GM10266 (cell line): ENCODE measurements around the gene PCK1.

ENCODE experiments used
- DNase-seq: peaks from one replicate; pipeline ENCODE4 v3.0.0; 2012; ENCODE audit errors: extremely low spot score
- TF ChIP-seq, protein P1 (sequence below): IDR thresholded peaks from 2 replicates; pipeline ENCODE4 v1.5.1; 2012; ENCODE audit warnings: mild to moderate bottlenecking, low read depth; ENCODE audit not compliant: control insufficient read depth, insufficient read depth; ENCODE audit errors: missing control alignments

The PCK1 gene

GRCh38 chr20:57573242-57573641, 12.3 kb downstream of the PCK1 start:
- TF ChIP-seq, protein P1, sequence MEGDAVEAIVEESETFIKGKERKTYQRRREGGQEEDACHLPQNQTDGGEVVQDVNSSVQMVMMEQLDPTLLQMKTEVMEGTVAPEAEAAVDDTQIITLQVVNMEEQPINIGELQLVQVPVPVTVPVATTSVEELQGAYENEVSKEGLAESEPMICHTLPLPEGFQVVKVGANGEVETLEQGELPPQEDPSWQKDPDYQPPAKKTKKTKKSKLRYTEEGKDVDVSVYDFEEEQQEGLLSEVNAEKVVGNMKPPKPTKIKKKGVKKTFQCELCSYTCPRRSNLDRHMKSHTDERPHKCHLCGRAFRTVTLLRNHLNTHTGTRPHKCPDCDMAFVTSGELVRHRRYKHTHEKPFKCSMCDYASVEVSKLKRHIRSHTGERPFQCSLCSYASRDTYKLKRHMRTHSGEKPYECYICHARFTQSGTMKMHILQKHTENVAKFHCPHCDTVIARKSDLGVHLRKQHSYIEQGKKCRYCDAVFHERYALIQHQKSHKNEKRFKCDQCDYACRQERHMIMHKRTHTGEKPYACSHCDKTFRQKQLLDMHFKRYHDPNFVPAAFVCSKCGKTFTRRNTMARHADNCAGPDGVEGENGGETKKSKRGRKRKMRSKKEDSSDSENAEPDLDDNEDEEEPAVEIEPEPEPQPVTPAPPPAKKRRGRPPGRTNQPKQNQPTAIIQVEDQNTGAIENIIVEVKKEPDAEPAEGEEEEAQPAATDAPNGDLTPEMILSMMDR = no peak

DNA sequence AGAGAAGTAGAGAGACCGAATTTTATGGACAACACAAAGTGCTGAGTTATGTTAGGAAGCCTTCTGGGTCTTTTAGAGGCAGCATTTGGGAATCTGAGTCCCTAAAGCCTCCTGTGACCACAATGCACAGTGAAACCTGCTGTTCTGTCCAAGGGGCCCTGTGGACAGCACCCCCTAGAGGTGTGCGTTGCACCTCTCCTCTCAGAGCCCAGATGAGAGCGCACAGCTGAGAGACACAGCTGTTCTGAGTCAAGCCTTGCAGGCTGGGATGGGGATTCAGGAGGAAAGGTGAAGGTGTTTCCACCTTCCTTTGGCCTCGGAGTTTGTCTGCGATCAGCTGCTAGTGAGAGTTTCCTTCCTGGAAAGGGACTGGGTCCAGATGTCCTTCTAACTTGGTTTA, 13.0 kb downstream of the PCK1 start:
- DNase-seq = no peak
- TF ChIP-seq, protein P1 = no peak

More at GRCh38 chr20:57573242-57573641, 12.3 kb downstream of the PCK1 start:
- DNase-seq = no peak

DNA sequence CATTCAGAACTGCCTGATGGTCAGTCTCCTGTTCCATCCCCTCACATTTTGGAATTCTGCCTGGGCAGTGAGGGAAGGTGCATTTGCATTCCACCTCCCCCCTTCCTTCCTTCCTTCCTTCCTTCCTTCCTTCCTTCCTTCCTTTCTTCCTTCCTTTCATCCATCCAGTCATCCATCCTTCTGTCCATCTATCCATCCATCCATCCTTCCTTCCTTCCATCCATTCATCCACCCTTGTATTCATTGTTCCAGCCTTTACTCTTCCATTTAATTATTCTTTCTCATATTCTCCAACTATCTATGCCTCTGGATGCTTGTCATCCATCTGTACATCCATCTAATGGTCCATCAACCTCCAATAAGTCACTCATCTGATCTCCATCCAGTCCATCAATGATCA, 14.0 kb downstream of the PCK1 start:
- no peak for DNase-seq
- TF ChIP-seq, protein P1 = no peak

DNA sequence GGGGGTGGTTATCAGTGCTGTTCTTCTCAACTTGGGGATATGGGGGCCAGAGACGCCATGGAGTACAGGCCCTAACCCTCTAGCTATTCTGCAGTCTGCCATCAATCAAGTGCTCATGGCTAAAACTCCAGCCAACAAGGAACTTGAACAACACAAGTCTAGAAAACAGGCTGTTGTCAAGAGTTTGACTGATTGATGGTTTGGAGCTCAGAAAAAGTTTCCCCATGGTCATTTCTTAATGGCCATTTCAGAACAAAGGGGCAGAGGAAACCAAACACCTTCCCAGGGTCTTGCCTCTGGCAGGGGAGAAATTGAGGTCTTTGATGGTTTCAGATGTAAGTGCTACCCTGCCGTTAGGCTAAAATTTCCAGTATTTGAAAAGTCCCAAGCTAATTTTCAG, 15.1 kb downstream of the PCK1 start:
- no peak for DNase-seq
- TF ChIP-seq, protein P1 = no peak

GRCh38 chr20:57576617-57577550, 16.0 kb downstream of the PCK1 start:
- DNase-seq = no peak
- TF ChIP-seq, protein P1 = no peak

DNA sequence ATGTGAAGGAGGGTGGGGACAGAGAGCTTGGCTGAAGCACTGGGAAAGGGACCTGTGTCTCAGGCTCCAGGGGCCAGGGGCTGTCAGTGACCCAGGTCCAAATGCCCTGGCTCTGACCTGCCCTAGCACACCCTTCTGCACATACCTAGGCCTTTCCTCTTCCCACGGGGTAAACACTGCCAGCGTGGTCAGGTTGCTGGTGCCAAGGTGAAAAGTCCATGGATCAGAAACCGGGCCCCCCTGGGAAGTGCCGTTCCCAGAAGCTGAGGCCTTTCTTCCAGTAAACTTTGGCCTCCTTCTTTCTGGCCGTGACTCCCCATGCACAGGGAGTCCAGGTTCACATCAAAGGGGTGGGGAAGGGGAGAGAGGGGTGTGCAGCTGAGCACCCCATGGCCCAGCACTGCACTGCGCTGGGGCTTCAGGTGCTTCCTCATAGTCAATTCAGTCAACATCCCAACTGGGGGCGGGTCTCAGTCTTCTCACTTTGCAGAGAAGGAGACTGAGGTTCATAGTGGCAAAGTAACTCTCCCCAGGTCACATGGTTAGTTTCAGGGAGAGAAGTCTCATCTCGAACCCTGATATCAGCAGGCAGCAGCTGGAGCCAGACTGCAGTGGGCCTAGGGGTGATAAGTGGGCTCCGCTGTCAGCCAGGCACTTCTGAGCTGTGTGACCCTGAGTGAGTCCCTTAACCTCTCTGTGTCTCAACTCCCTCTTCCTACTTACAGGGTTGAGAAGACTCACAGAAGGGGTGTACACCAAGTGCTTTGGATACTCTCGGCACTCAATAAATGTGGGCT, 17.0 kb downstream of the PCK1 start:
- no peak for DNase-seq
- TF ChIP-seq, protein P1 = no peak
